Parietal lobe (tissue), 1 donor: Measurements from ENCODE around the gene LYPLA2. TPM values are rescaled to one million over a fixed set of nuclear protein-coding genes. Genes with fewer than 3 reads are reported as not detected.

ENCODE experiments used
- total RNA-seq: library from RNA; depleted of rRNA; stranded (reverse); fragments of >200 nt; gene quantifications from one replicate; pipeline ENCODE4 v1.2.3, GENCODE V29; 2014

Gene LYPLA2
- total RNA-seq, result 27.2 TPM

GRCh38 chr1:23790696-23791515, at the start of gene LYPLA2:
LYPLA2 (plus strand) TSS chr1:23791145; CDS start chr1:23792683, 1,538 bp downstream.

GRCh38 chr1:23743287-23744152, 47.4 kb upstream of the LYPLA2 start, which contains the start of gene ELOA:
ELOA (plus strand) TSS chr1:23743471; CDS start chr1:23743504, 33 bp downstream.

GRCh38 chr1:23777979-23778814, 12.7 kb upstream of the LYPLA2 start, which contains the start of gene PITHD1:
PITHD1 (plus strand) TSS chr1:23778418; CDS start chr1:23778516, 98 bp downstream.

GRCh38 chr1:23800400-23801337, 9.7 kb downstream of the LYPLA2 start, which contains the start of gene GALE:
GALE (minus strand) TSS chr1:23800754; CDS start chr1:23799007, 1,747 bp downstream.

GRCh38 chr1:23825076-23825761, 34.3 kb downstream of the LYPLA2 start, which contains the start of gene HMGCL:
HMGCL (minus strand) TSS chr1:23825429; CDS start chr1:23825415, 14 bp downstream.

Other genes with a start within 250 kb of the LYPLA2 start
- 11.9 TPM for gene ID3, start 231.6 kb upstream of the LYPLA2 start, total RNA-seq
- 596 TPM for gene RPL11, start 99.3 kb upstream of the LYPLA2 start, total RNA-seq
- gene ELOA, start 47.7 kb upstream of the LYPLA2 start, total RNA-seq, result 28.5 TPM
- 55.7 TPM for gene PITHD1, start 12.7 kb upstream of the LYPLA2 start, total RNA-seq
- 28.2 TPM for gene GALE, start 9.6 kb downstream of the LYPLA2 start, total RNA-seq
- 11.9 TPM for gene HMGCL, start 34.3 kb downstream of the LYPLA2 start, total RNA-seq
- gene FUCA1, start 77.1 kb downstream of the LYPLA2 start, total RNA-seq, result 14.7 TPM
- not detected for gene CNR2, start 122.2 kb downstream of the LYPLA2 start, total RNA-seq
- gene PNRC2, start 168.7 kb downstream of the LYPLA2 start, total RNA-seq, result 59.8 TPM
- 187 TPM for gene SRSF10, start 189.2 kb downstream of the LYPLA2 start, total RNA-seq